ENCODE measurements around the gene PRKG2. TPM values are rescaled to one million over a fixed set of nuclear protein-coding genes. Genes with fewer than 3 reads are reported as not detected.

Gene PRKG2, protein sequence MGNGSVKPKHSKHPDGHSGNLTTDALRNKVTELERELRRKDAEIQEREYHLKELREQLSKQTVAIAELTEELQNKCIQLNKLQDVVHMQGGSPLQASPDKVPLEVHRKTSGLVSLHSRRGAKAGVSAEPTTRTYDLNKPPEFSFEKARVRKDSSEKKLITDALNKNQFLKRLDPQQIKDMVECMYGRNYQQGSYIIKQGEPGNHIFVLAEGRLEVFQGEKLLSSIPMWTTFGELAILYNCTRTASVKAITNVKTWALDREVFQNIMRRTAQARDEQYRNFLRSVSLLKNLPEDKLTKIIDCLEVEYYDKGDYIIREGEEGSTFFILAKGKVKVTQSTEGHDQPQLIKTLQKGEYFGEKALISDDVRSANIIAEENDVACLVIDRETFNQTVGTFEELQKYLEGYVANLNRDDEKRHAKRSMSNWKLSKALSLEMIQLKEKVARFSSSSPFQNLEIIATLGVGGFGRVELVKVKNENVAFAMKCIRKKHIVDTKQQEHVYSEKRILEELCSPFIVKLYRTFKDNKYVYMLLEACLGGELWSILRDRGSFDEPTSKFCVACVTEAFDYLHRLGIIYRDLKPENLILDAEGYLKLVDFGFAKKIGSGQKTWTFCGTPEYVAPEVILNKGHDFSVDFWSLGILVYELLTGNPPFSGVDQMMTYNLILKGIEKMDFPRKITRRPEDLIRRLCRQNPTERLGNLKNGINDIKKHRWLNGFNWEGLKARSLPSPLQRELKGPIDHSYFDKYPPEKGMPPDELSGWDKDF
- total RNA-seq (2021) = 1.6 and 1.9 TPM in 2 replicates
- long read RNA-seq, partial matches to known transcripts = 0 of 4 reads
- long read RNA-seq, other reads (novel, unspliced or antisense) = 2 of 4 reads

GRCh38 chr4:81214881-81215868 lies at the start of gene PRKG2:
TSS of gene PRKG2 (minus strand) at chr4:81215222. CDS start at chr4:81205047, 10,175 bp downstream.
- H3K9me3 ChIP-seq (ENCODE audit: control insufficient read depth, low read depth, low read length) = no peaks in the 10 kb centered on the region
- H3K9ac ChIP-seq (ENCODE audit: extremely low read depth, insufficient read length, low read length) = no peak within 1 kb of the TSS
- H3K79me2 ChIP-seq (ENCODE audit: insufficient read depth, low read length) = no peaks in the 10 kb centered on the region
- no peak within 1 kb of the TSS for H3K18ac ChIP-seq (ENCODE audit: insufficient read length, low read depth, low read length)
- H4K20me1 ChIP-seq (ENCODE audit: control insufficient read depth, insufficient read depth, insufficient read length) = no peaks in the 10 kb centered on the region
- H3K4me1 ChIP-seq (ENCODE audit: insufficient read depth, low read length) = no peaks in the 10 kb centered on the region
- no peak within 1 kb of the TSS for H3T11ph ChIP-seq (ENCODE audit: low read length)
- H3K27me3 ChIP-seq (ENCODE audit: insufficient read depth, low read length) = peaks cover 28% of the 10 kb centered on the region; the same call in 1 of the 2 replicates
- no peak within 1 kb of the TSS for H4K5ac ChIP-seq (ENCODE audit: insufficient read length, low read depth, low read length)
- H3K79me1 ChIP-seq (ENCODE audit: insufficient read depth, low read depth, low read length, poor library complexity, severe bottlenecking) = no peaks in the 10 kb centered on the region
- peaks cover 11 to 13% of the 10 kb centered on the region in 2 experiments for H3K4me1 Mint-ChIP-seq
- H3K27me3 Mint-ChIP-seq (ENCODE audit: low read depth) = peaks cover 42% of the 10 kb centered on the region
- no peak within 1 kb of the TSS for H2AFZ ChIP-seq (ENCODE audit: low read length)
- H3K23ac ChIP-seq (ENCODE audit: insufficient read length, low read depth, low read length) = no peak within 1 kb of the TSS
- H4K8ac ChIP-seq (replicated peaks; ENCODE audit: insufficient read length, low read depth, low read length) = no peak within 1 kb of the TSS
- peak within 1 kb of the TSS; percentile 70 for H3K4me2 ChIP-seq (ENCODE audit: insufficient read depth, insufficient read length, low read length)
- H3K4ac ChIP-seq (ENCODE audit: low read depth, low read length) = no peak within 1 kb of the TSS
- peak within 1 kb of the TSS; percentile 79 to 93 for H3K4me3 Mint-ChIP-seq
- H4K91ac ChIP-seq (ENCODE audit: insufficient read length, low read depth, low read length) = no peak within 1 kb of the TSS
- WGBS (ENCODE audit: extremely low coverage, insufficient read length, low lambda C conversion rate) = no CpG with 5 or more reads among the region's 75 CpGs
- TF ChIP-seq, protein P1, sequence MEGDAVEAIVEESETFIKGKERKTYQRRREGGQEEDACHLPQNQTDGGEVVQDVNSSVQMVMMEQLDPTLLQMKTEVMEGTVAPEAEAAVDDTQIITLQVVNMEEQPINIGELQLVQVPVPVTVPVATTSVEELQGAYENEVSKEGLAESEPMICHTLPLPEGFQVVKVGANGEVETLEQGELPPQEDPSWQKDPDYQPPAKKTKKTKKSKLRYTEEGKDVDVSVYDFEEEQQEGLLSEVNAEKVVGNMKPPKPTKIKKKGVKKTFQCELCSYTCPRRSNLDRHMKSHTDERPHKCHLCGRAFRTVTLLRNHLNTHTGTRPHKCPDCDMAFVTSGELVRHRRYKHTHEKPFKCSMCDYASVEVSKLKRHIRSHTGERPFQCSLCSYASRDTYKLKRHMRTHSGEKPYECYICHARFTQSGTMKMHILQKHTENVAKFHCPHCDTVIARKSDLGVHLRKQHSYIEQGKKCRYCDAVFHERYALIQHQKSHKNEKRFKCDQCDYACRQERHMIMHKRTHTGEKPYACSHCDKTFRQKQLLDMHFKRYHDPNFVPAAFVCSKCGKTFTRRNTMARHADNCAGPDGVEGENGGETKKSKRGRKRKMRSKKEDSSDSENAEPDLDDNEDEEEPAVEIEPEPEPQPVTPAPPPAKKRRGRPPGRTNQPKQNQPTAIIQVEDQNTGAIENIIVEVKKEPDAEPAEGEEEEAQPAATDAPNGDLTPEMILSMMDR (conservative IDR thresholded peaks at IDR 0.05) = no peak
- no peak within 1 kb of the TSS for H3K27ac ChIP-seq (ENCODE audit: insufficient read length, low read depth, low read length)
- no peak within 1 kb of the TSS for H3K27ac Mint-ChIP-seq
- H2BK5ac ChIP-seq (ENCODE audit: insufficient read length, low read length) = no peak within 1 kb of the TSS
- no peak within 1 kb of the TSS for H3K56ac ChIP-seq (ENCODE audit: insufficient read length, low read depth, low read length)
- no peak within 1 kb of the TSS for H2BK20ac ChIP-seq (ENCODE audit: low read depth, low read length, poor library complexity, severe bottlenecking)
- no peak within 1 kb of the TSS for H2BK12ac ChIP-seq (ENCODE audit: insufficient read length, low read depth, low read length)
- H2BK120ac ChIP-seq (ENCODE audit: low read depth, low read length, poor library complexity, severe bottlenecking) = no peak within 1 kb of the TSS
- H3K14ac ChIP-seq (ENCODE audit: insufficient read depth, low read length) = no peak within 1 kb of the TSS
- H3K23me2 ChIP-seq (ENCODE audit: insufficient read length, low read depth, low read length, poor library complexity, severe bottlenecking) = no peaks in the 10 kb centered on the region
- peak; percentile 61 for DNase-seq
- no peak within 1 kb of the TSS for H2AK5ac ChIP-seq (ENCODE audit: insufficient read length, low read length)
- H3K36me3 Mint-ChIP-seq (ENCODE audit: insufficient read depth in 1 of 3, low read depth in 3 of 3) = no peaks in the 10 kb centered on the region
- no peak within 1 kb of the TSS for H2BK15ac ChIP-seq (ENCODE audit: low read depth, low read length)
- H3K9me3 Mint-ChIP-seq = peaks cover 0 to under 1% of the 10 kb centered on the region in 2 experiments; a peak in 2 of 5 replicates

Data from H9 (cell line).